ENCODE measurements around the gene PTPN2. TPM values are rescaled to one million over a fixed set of nuclear protein-coding genes. Genes with fewer than 3 reads are reported as not detected.
A peak's percentile ranks its signal among the peaks of the same experiment; 100 is the strongest.

The PTPN2 gene
- total and polyA plus RNA-seq, 9 of the 15 experiments (the other 6 are each of a cell fraction or from before 2014, with no cell fraction given) = 36.6 to 66.4 (median 43.8) TPM

- no peak overlapping the region for H3K4me3 ChIP-seq
- POLR2A ChIA-PET = interaction anchor here (1.3 to 1.8 kb wide), 2 partner anchors 15 to 16 kb away, joined by 5 to 6 read pairs; no protein-coding TSS in a partner anchor
Observed at GRCh38 chr18:12750715-12751502, 133.1 kb downstream of the PTPN2 start.

More at GRCh38 chr18:12750715-12751502, 133.1 kb downstream of the PTPN2 start:
- CTCF ChIA-PET (ENCODE audit: low intra/inter-chr PET ratio) = no interaction called here
- no peak overlapping the region for H3K27ac ChIP-seq (ENCODE audit: extremely low read depth, low read depth, low read length)
- H4K20me1 ChIP-seq (replicated peaks; ENCODE audit: control insufficient read depth, insufficient read depth, low read length) = no peaks in the 10 kb centered on the region
- FAIRE-seq (no peak), DNase-seq (ENCODE audit: extremely low read depth in 1 of 4, low spot score in 3 of 4) (no peak), ATAC-seq (peak; percentile 26; the same call in 1 of the 3 replicates)
- H3K79me2 ChIP-seq (ENCODE audit: control insufficient read depth, insufficient read depth, low read length) = no peaks in the 10 kb centered on the region
- TF ChIP-seq CUX1 (CRISPR knock-in tag; IDR thresholded peaks at IDR 0.05) (no peak), TFE3 (CRISPR knock-in tag; IDR thresholded peaks at IDR 0.05) (peak; percentile 19; the same call in 1 of the 2 replicates), USF1 (CRISPR knock-in tag; IDR thresholded peaks at IDR 0.05) (peak; percentile 56; the same call in 1 of the 2 replicates), USF2 (CRISPR knock-in tag; IDR thresholded peaks at IDR 0.05) (peak; percentile 37; the same call in 1 of the 2 replicates)
- intact Hi-C loops (cut with micrococcal nuclease) (no loop called here), in situ Hi-C loops (cut with MboI) (no loop called here)
- H3K4me2 ChIP-seq (ENCODE audit: insufficient read depth, low read length) = no peak overlapping the region
- no peaks in the 10 kb centered on the region for H3K9me3 ChIP-seq (replicated peaks; ENCODE audit: control insufficient read depth, insufficient read depth, low read depth, low read length)
- no peaks in the 10 kb centered on the region for H3K27me3 ChIP-seq (ENCODE audit: control insufficient read depth in 2 of 2, insufficient read depth in 2 of 2, low read length in 2 of 2)
- H3K9ac ChIP-seq (ENCODE audit: insufficient read depth in 1 of 2, low read depth in 2 of 2, low read length in 2 of 2) = no peak overlapping the region
- peaks cover 0 to 7% of the 10 kb centered on the region in 2 experiments; a peak in 2 of 5 replicates for H3K4me1 ChIP-seq (replicated peaks in 1 of 2; ENCODE audit: control insufficient read depth in 2 of 2, insufficient read depth in 2 of 2, low read length in 2 of 2)
- 0 out of 2 replicates have a peak overlapping the region, but pooled peaks have one; percentile 52 for H2AFZ ChIP-seq (ENCODE audit: low read depth, low read length)
- no peaks in the 10 kb centered on the region for H3K9me1 ChIP-seq (ENCODE audit: control insufficient read depth, insufficient read depth, low read length)
- WGBS (ENCODE audit: insufficient coverage, low coverage, missing lambda C conversion rate) = 44% methylated on average over 18 of the region's 18 CpGs
- BruUV-seq (replicated peaks) = no TSS peak
- no peaks in the 10 kb centered on the region for H3K36me3 ChIP-seq (ENCODE audit: control insufficient read depth, insufficient read depth, low read length)

Data from K562 (cell line).